Endothelial cell of umbilical vein (primary cell): ENCODE data around the gene CFAP210. TPM values are rescaled to one million over a fixed set of nuclear protein-coding genes. Genes with fewer than 3 reads are reported as not detected.

ENCODE experiments used
- BruUV-seq: library from RNA; stranded (reverse); fragments of 400-500 nt; replicated peaks from 2 replicates; lab custom pipeline; 2021; lab: Mats Ljungman, UMichigan
- CTCF ChIA-PET: fragments of 300-600, 350-600 bp; sonication (Branson Sonifier 250); formaldehyde crosslinking; loops from one replicate; lab custom pipeline; 2021; ENCODE audit warnings: antibody characterized with exemption, inconsistent platforms; lab: Charles Lee
- POLR2A ChIA-PET: fragments of 300-600, 350-600 bp; sonication (Branson Sonifier 250); formaldehyde crosslinking; loops from one replicate; lab custom pipeline; 2021; ENCODE audit warnings: antibody characterized with exemption, inconsistent platforms; lab: Charles Lee
- DNase-seq: peaks from one replicate; pipeline ENCODE4 v3.0.0-alpha.2; 2011; ENCODE audit warnings: low read depth, low spot score
- FAIRE-seq: peaks from 2 replicates; lab custom pipeline; 2011; peaks lifted over from hg19 to GRCh38; lab: Jason Lieb, UNC
- H2AFZ ChIP-seq: 2 replicates; pipeline ENCODE4 v1.6.0; 2012; ENCODE audit warnings: low read depth, low read length, control low read depth, inconsistent platforms
- H3K27ac ChIP-seq: 2 replicates; pipeline ENCODE4 v1.5.1; 2011; ENCODE audit warnings: low read depth, mild to moderate bottlenecking, control low read depth, low read length, moderate library complexity; ENCODE audit not compliant: insufficient read depth
- H3K27me3 ChIP-seq, 2 experiments: 2 replicates each; pipeline versions ENCODE4 v1.6.0 to v1.6.1; 2011; ENCODE audit warnings: low read length in 2 of 2, mixed read lengths in 1 of 2; ENCODE audit not compliant: control insufficient read depth in 2 of 2, insufficient read depth in 2 of 2
- H3K36me3 ChIP-seq, 2 experiments: 2 replicates in 1 of 2; 3 replicates in 1 of 2; pipeline ENCODE4 v1.5.1; 2011; ENCODE audit warnings: low read length in 2 of 2, mild to moderate bottlenecking in 1 of 2, moderate library complexity in 1 of 2; ENCODE audit not compliant: control insufficient read depth in 2 of 2, insufficient read depth in 2 of 2; ENCODE audit errors: extremely low read depth in 1 of 2
- H3K4me1 ChIP-seq: 3 replicates; pipeline ENCODE4 v1.5.1; 2011; ENCODE audit warnings: mild to moderate bottlenecking, low read length; ENCODE audit not compliant: control insufficient read depth, insufficient read depth; ENCODE audit errors: extremely low read depth
- H3K4me2 ChIP-seq: 2 replicates; pipeline ENCODE4 v1.6.1; 2011; ENCODE audit warnings: low read length, control low read depth, mixed read lengths; ENCODE audit not compliant: insufficient read depth
- H3K4me3 ChIP-seq, 3 experiments: fragments of 200-600 bp in 1 of 3; sonication (generic), shearing (Covaris generic) in 1 of 3; replicated peaks in 1 of 3; 2 replicates each; pipeline ENCODE4 v1.5.1; 2011 to 2016; ENCODE audit warnings: control low read depth in 3 of 3, low read length in 3 of 3, mild to moderate bottlenecking in 2 of 3, inconsistent platforms in 1 of 3, low read depth in 1 of 3, moderate library complexity in 1 of 3; ENCODE audit not compliant: insufficient read depth in 1 of 3
- H3K79me2 ChIP-seq: 2 replicates; pipeline ENCODE4 v1.6.0; 2012; ENCODE audit warnings: low read length, inconsistent platforms; ENCODE audit not compliant: control insufficient read depth, insufficient read depth
- H3K9ac ChIP-seq: replicated peaks from 2 replicates; pipeline ENCODE3; 2011; ENCODE audit warnings: low read length, control low read depth; ENCODE audit not compliant: insufficient read depth; ENCODE audit errors: extremely low read depth
- H3K9me1 ChIP-seq: replicated peaks from 3 replicates; pipeline ENCODE4 v1.6.0; 2011; ENCODE audit warnings: mild to moderate bottlenecking, low read length; ENCODE audit not compliant: control insufficient read depth, insufficient read depth; ENCODE audit errors: extremely low read depth
- H3K9me3 ChIP-seq: replicated peaks from 2 replicates; pipeline ENCODE4 v1.5.1; 2012; ENCODE audit warnings: low read length, inconsistent platforms; ENCODE audit not compliant: control insufficient read depth, insufficient read depth
- H4K20me1 ChIP-seq: replicated peaks from 2 replicates; pipeline ENCODE3; 2011; ENCODE audit warnings: mild to moderate bottlenecking, low read length; ENCODE audit not compliant: control insufficient read depth, insufficient read depth; ENCODE audit errors: extremely low read depth
- CTCF ChIP-seq, 2 donors: IDR thresholded peaks; 1 replicate in 1 of 2; 2 replicates in 1 of 2; pipeline ENCODE4 v1.5.1; 2011; ENCODE audit warnings: low read length in 2 of 2, mild to moderate bottlenecking in 2 of 2, moderate library complexity in 2 of 2, control low read depth in 1 of 2, inconsistent platforms in 1 of 2, low read depth in 1 of 2; ENCODE audit not compliant: insufficient read depth in 1 of 2; ENCODE audit errors: extremely low read depth in 1 of 2
- EZH2 ChIP-seq: IDR thresholded peaks from 2 replicates; pipeline ENCODE4 v1.6.1; 2012; ENCODE audit warnings: borderline replicate concordance, low read depth, mild to moderate bottlenecking, moderate library complexity, low read length, inconsistent platforms; ENCODE audit not compliant: severe bottlenecking
- FOS ChIP-seq: IDR thresholded peaks from 2 replicates; pipeline ENCODE4 v1.6.1; 2011; ENCODE audit warnings: mild to moderate bottlenecking, low read length, moderate library complexity, borderline replicate concordance; ENCODE audit not compliant: insufficient read depth
- GATA2 ChIP-seq: IDR thresholded peaks from 2 replicates; pipeline ENCODE4 v1.7.0; 2011; ENCODE audit warnings: low read depth, mild to moderate bottlenecking, moderate library complexity, mixed read lengths, low read length; ENCODE audit not compliant: insufficient read length, insufficient read depth
- JUN ChIP-seq: IDR thresholded peaks from 2 replicates; pipeline ENCODE4 v1.6.1; 2011; ENCODE audit warnings: borderline replicate concordance, low read depth; ENCODE audit not compliant: insufficient read length, insufficient read depth
- MAX ChIP-seq: IDR thresholded peaks from 2 replicates; pipeline ENCODE4 v1.6.1; 2011; ENCODE audit not compliant: insufficient read depth, insufficient read length
- MYC ChIP-seq: IDR thresholded peaks from one replicate; pipeline ENCODE4 v1.6.1; 2011; ENCODE audit warnings: mild to moderate bottlenecking, low read depth, low read length
- POLR2A ChIP-seq: IDR thresholded peaks from 2 replicates; pipeline ENCODE4 v1.6.1; 2012; ENCODE audit warnings: low read depth, mild to moderate bottlenecking, control low read depth, low read length
- POLR2AphosphoS5 ChIP-seq: IDR thresholded peaks from 2 replicates; pipeline ENCODE4 v1.6.1; 2012; ENCODE audit warnings: low read depth, mild to moderate bottlenecking, control low read depth, low read length, moderate library complexity; ENCODE audit not compliant: insufficient read depth
- dilution Hi-C: fragments of 300-500 bp; cut with MboI; formaldehyde crosslinking; loops from one replicate; pipeline ENCODE4 v1.15.0; 2019; ENCODE audit warnings: low sequenced_read_pairs; ENCODE audit not compliant: extremely low pct_ligation_motif_present
- intact Hi-C: fragments of 100-400 bp; cut with micrococcal nuclease; formaldehyde crosslinking; loops from one replicate; pipeline ENCODE4 v1.10.0; 2022
- polyA plus RNA-seq, 4 experiments: library from polyadenylated mRNA; depleted of rRNA in 3 of 4; stranded (reverse) in 3 of 4; unstranded in 1 of 4; fragments of >200 nt; gene quantifications; 2 replicates each; pipeline versions ENCODE4 v1.2.1 to v1.2.3, GENCODE V29; 2011 to 2012; ENCODE audit warnings: missing spikeins in 1 of 4
- total RNA-seq: library from RNA; stranded (reverse); gene quantifications from 2 replicates; pipeline ENCODE4 v1.2.3, GENCODE V29; 2021

The CFAP210 gene
- total and polyA plus RNA-seq, 2 donors (not counting 3 experiments of a cell fraction or from before 2014, with no cell fraction given) = not detected

- DNase-seq (no peak), FAIRE-seq (no peak)
- Histone ChIP-seq H3K27me3 (peaks cover 0 to 1% of the 10 kb centered on the region in 2 experiments), H3K27ac (no peak overlapping the region), H4K20me1 (no peaks in the 10 kb centered on the region), H3K9ac (no peak overlapping the region), H3K79me2 (no peaks in the 10 kb centered on the region), H3K4me3 (no peak overlapping the region), H3K36me3 (no peaks in the 10 kb centered on the region), H3K9me3 (no peaks in the 10 kb centered on the region), H3K4me1 (peaks cover 11% of the 10 kb centered on the region), H3K9me1 (no peaks in the 10 kb centered on the region), H2AFZ (no peak overlapping the region), H3K4me2 (no peak overlapping the region)
- BruUV-seq = TSS peak; percentile 37
- intact Hi-C loops = no loop called here
- CTCF ChIA-PET = no interaction called here
- POLR2A ChIA-PET = no interaction called here
- TF ChIP-seq MAX = no peak
- TF ChIP-seq FOS = no peak
- no peak for TF ChIP-seq POLR2A
- no peak for TF ChIP-seq CTCF (IDR thresholded peaks at IDR 0.05; ENCODE audit: extremely low read depth in 1 of 2, insufficient read depth in 1 of 2, low read depth in 1 of 2, low read length in 2 of 2)
- no peak for TF ChIP-seq GATA2
- no peak for TF ChIP-seq EZH2
- TF ChIP-seq MYC = no peak
- no peak for TF ChIP-seq JUN
- TF ChIP-seq POLR2AphosphoS5 = no peak
- dilution Hi-C loops = no loop called here
Measured at GRCh38 chr2:169735623-169736022, 41.4 kb upstream of the CFAP210 start.
